Prostate gland (tissue), 2 donors: ENCODE data around the gene B4GALNT4. TPM values are rescaled to one million over a fixed set of nuclear protein-coding genes. Genes with fewer than 3 reads are reported as not detected.

ENCODE experiments used
- DNase-seq: peaks from one replicate; pipeline ENCODE4 v3.0.0-alpha.2; 2019; ENCODE audit warnings: low spot score
- H3K27ac ChIP-seq, 2 donors: fragments of 200-600 bp; sonication (generic); 2 replicates each; pipeline ENCODE4 v1.5.1; 2017 to 2019
- H3K27me3 ChIP-seq: fragments of 200-600 bp; sonication (generic); replicated peaks from 2 replicates; pipeline ENCODE4 v1.5.1; 2019; ENCODE audit not compliant: insufficient read depth
- H3K36me3 ChIP-seq, 2 donors: fragments of 200-600 bp; sonication (generic); 1 replicate in 1 of 2; 2 replicates in 1 of 2; pipeline versions ENCODE4 v1.5.1 to v1.8.1; 2017 to 2019
- H3K4me1 ChIP-seq: fragments of 200-600 bp; sonication (generic); replicated peaks from 2 replicates; pipeline ENCODE4 v1.5.1; 2019
- H3K4me3 ChIP-seq, 2 donors: fragments of 200-600 bp; sonication (generic); 2 replicates each; pipeline ENCODE4 v1.5.1; 2017 to 2019
- H3K9me3 ChIP-seq: fragments of 200-600 bp; sonication (generic); 2 replicates; pipeline ENCODE4 v1.5.1; 2017
- POLR2A ChIP-seq: fragments of 450-650 bp; IDR thresholded peaks from one replicate; pipeline ENCODE4 v1.6.1; 2016; ENCODE audit warnings: antibody characterized with exemption, mild to moderate bottlenecking
- POLR2AphosphoS5 ChIP-seq: sonication (generic); formaldehyde crosslinking; IDR thresholded peaks from one replicate; pipeline ENCODE4 v1.6.1; 2017; ENCODE audit warnings: antibody characterized with exemption
- WGBS: methylation state at CpG from one replicate; pipeline ENCODE4 v1.1.5; 2018; 5-methylcytosine and 5-hydroxymethylcytosine counted together
- intact Hi-C: fragments of 100-400 bp; cut with DNase I; formaldehyde crosslinking; loops from one replicate; pipeline ENCODE4 v1.14.2; 2022
- total RNA-seq, 2 donors: library from RNA; depleted of rRNA; stranded (reverse); fragments of >200 nt; gene quantifications; one replicate each; pipeline ENCODE4 v1.1.0, GENCODE V29; 2016
- TF ChIP-seq, protein P1 (sequence below), 4 experiments: fragments of 200-600 bp in 2 of 4; fragments of 450-650 bp in 2 of 4; sonication (generic) in 2 of 4; IDR thresholded peaks; 1 replicate in 3 of 4; 2 replicates in 1 of 4; pipeline ENCODE4 v1.5.1; 2016 to 2019; ENCODE audit warnings: antibody characterized with exemption in 4 of 4, mild to moderate bottlenecking in 2 of 4, moderate library complexity in 2 of 4

Gene B4GALNT4
- total RNA-seq, 2 donors from 2014 or later, result 5.8 to 14.2 TPM

DNA sequence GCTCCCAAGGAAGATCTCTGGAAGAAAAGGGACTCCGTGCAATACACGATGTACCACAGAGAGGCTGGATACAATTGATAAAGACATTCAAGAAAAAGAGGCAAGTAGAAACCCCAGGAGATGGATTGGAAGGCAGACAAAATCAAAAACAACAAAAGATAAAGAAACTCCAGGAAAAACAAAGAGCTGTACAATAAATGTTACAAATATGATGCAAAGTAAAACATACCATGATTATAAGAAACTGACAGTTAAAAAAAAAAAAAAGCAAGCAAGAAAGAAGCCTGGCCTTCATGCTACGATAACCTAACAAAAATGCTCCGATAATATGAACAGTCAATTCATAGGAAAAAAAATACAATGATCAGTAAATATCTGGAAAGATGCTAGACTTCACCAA is 56.0 kb downstream of the B4GALNT4 start:
- H3K27me3 ChIP-seq, result no peaks in the 10 kb centered on the region
- H3K9me3 ChIP-seq, result no peaks in the 10 kb centered on the region
- H3K27ac ChIP-seq, result no peak overlapping the region
- no peaks in the 10 kb centered on the region for H3K36me3 ChIP-seq
- TF ChIP-seq, protein P1, sequence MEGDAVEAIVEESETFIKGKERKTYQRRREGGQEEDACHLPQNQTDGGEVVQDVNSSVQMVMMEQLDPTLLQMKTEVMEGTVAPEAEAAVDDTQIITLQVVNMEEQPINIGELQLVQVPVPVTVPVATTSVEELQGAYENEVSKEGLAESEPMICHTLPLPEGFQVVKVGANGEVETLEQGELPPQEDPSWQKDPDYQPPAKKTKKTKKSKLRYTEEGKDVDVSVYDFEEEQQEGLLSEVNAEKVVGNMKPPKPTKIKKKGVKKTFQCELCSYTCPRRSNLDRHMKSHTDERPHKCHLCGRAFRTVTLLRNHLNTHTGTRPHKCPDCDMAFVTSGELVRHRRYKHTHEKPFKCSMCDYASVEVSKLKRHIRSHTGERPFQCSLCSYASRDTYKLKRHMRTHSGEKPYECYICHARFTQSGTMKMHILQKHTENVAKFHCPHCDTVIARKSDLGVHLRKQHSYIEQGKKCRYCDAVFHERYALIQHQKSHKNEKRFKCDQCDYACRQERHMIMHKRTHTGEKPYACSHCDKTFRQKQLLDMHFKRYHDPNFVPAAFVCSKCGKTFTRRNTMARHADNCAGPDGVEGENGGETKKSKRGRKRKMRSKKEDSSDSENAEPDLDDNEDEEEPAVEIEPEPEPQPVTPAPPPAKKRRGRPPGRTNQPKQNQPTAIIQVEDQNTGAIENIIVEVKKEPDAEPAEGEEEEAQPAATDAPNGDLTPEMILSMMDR (IDR thresholded peaks at IDR 0.05), result no peak
- TF ChIP-seq POLR2A (no peak), POLR2AphosphoS5 (no peak)
- 78% methylated on average over 4 of the region's 4 CpGs for WGBS
- no peak for DNase-seq
- no peak overlapping the region for H3K4me3 ChIP-seq
- H3K4me1 ChIP-seq, result no peaks in the 10 kb centered on the region
- intact Hi-C loops, result no loop called here

DNA sequence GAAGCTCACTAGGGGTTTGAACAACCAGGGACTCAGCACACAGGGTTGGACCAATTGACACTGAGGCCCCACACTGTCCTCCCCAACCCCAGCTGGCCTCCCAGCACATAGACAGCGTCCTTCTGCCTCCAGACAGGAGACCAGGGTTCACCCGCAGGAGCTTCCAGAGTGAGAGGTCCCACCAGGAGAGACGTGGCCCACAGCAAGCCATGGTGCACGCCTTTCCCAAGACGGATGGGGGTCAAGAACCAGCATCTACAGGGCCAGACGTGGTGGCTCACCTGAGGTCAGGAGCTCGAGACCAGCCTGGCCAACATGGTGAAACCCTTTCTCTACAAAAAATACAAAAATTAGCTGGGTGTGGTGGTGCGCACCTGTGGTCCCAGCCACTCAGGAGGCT is 57.6 kb downstream of the B4GALNT4 start:
- intact Hi-C loops, result no loop called here
- Histone ChIP-seq H3K36me3 (no peaks in the 10 kb centered on the region), H3K9me3 (no peaks in the 10 kb centered on the region), H3K4me1 (no peaks in the 10 kb centered on the region), H3K27ac (no peak overlapping the region), H3K4me3 (no peak overlapping the region), H3K27me3 (no peaks in the 10 kb centered on the region)
- TF ChIP-seq POLR2A (no peak), POLR2AphosphoS5 (no peak)
- TF ChIP-seq, protein P1 (IDR thresholded peaks at IDR 0.05), result no peak
- no peak for DNase-seq
- 94% methylated on average over 5 of the region's 8 CpGs for WGBS

DNA sequence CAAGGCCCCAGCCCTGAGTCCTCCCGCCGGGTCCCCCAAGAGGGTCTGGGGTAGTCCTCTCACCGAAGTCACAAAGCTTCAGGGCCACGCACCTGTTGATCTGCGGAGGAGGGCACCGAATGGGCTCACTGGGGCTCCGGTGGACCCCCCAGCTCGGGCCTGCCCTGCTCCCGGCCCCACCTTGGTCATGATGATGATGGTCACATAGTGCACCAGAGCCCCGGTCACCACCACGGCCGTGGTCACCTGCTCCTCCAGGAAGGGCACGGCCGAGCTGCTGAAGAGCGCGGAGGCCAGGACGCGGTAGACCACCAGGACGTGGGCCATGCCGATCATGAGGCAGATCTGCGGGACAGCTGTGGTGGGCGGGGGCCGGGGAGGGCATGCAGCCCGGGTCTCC is 59.0 kb downstream of the B4GALNT4 start:
- no peak for DNase-seq
- H3K27me3 ChIP-seq, result no peaks in the 10 kb centered on the region
- H3K36me3 ChIP-seq, result no peaks in the 10 kb centered on the region
- no peaks in the 10 kb centered on the region for H3K4me1 ChIP-seq
- no peak overlapping the region for H3K4me3 ChIP-seq
- H3K9me3 ChIP-seq, result no peaks in the 10 kb centered on the region
- WGBS, result 95% methylated on average over 23 of the region's 24 CpGs
- H3K27ac ChIP-seq, result no peak overlapping the region
- intact Hi-C loops, result no loop called here
- no peak for TF ChIP-seq POLR2A
- TF ChIP-seq POLR2AphosphoS5, result no peak
- TF ChIP-seq, protein P1 (IDR thresholded peaks at IDR 0.05), result no peak

DNA sequence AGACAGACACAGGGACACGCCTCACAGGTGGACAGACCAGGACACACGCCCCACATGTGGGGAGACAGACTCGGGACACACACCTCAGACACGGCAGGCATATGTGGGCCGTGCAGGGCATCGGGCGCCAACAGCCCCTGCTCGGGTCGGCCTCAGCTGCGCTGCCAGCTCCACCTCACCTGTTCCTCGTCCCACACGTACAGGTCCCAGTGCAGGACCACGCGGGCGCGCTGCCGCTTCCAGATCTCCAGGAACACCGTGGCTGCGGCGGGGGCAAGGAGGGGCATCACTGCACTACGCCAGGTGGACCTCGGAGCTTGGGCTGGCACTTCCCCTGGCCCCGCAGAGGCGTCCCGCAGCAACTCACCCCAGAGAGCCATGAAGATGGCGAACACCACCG is 60.1 kb downstream of the B4GALNT4 start:
- H3K27ac ChIP-seq, result no peak overlapping the region

DNA sequence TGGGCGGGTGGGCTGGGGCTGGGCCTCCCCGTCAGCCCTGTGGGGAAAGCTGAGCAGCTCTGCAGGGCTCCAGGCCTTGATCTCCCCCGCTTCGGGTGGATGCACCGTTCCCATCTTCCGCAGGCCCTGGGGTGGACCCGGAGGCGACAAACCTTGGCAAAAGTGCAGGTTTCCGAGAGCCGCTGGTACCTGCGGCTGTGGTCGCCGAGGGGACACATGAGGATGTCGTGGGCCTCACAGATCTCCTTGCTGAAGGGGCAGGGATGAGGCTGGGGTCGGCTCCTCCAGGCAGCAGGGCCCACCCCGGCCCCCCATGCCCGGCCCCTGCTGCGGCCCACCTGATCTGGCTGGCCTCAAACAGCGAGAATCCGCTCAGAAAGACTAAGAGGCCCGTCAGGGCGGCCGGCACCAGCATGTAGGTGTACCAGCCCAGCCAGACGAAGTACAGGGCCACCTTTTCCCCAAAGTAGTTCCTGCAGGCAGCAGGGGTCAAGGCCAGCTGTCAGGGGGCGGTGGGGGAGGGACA is 60.7 kb downstream of the B4GALNT4 start:
- Histone ChIP-seq H3K27me3 (no peaks in the 10 kb centered on the region), H3K9me3 (no peaks in the 10 kb centered on the region), H3K27ac (no peak overlapping the region), H3K36me3 (no peaks in the 10 kb centered on the region), H3K4me1 (no peaks in the 10 kb centered on the region), H3K4me3 (no peak overlapping the region)
- TF ChIP-seq, protein P1 (IDR thresholded peaks at IDR 0.05), result no peak
- TF ChIP-seq POLR2A, result no peak
- intact Hi-C loops, result no loop called here
- 51% methylated on average over 17 of the region's 25 CpGs for WGBS
- no peak for DNase-seq

More for the DNA sequence above, 60.1 kb downstream of the B4GALNT4 start:
- Histone ChIP-seq H3K4me3 (no peak overlapping the region), H3K4me1 (no peaks in the 10 kb centered on the region), H3K27me3 (no peaks in the 10 kb centered on the region), H3K9me3 (no peaks in the 10 kb centered on the region), H3K36me3 (no peaks in the 10 kb centered on the region)
- TF ChIP-seq POLR2A (no peak), POLR2AphosphoS5 (no peak)
- TF ChIP-seq, protein P1 (IDR thresholded peaks at IDR 0.05), result no peak
- intact Hi-C loops, result no loop called here
- DNase-seq, result no peak
- 91% methylated on average over 17 of the region's 27 CpGs for WGBS
